Epidermal melanocyte (primary cell): Measurements from ENCODE around the gene C22orf15.

Experiments used
- DNase-seq: peaks from one replicate; pipeline ENCODE4 v3.0.0; 2011; ENCODE audit warnings: low spot score; ENCODE audit not compliant: insufficient read length

C22orf15 gene

DNA sequence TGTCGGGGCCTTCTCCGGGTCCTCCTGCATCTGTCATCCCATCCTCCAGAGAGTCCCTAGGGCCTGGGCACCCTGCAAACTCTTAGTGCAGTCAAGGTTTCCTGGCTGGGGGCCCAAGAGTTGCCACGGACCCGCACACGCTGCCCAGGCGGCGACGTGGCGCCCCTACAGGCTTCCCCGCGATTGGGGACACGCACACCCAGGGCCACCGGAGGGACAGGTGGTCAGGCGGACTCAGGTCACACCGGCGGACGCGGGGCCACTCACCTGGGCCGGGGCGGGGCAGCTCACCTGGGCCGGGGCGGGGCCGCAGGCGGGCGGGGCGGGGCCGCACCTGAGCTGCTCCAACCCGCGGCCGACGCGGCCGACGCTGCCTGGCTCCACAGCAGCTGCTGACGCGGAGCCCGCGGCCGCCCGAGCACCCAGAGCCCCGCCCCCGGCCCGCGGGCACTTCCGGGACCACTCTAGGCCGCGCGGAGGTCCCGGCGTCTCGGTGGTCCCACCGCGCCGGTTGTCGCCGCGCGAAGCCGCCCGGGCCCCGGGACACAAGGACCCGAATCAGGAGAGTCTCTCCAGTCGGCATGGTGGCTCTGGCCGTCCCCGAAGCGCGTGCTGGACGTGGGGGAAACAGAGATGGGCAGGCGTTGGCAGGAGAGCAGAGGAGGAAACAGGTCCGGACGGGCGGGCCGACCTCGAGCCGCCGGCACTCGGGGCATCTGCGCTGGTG is 11.9 kb upstream of the C22orf15 start, which contains the start of gene ZNF70:
TSS of gene ZNF70 (minus strand) at position 399 of the 727 bp plus-strand sequence. CDS start 5,972 bp downstream, outside the sequence.
- DNase-seq = peak; percentile 82

DNA sequence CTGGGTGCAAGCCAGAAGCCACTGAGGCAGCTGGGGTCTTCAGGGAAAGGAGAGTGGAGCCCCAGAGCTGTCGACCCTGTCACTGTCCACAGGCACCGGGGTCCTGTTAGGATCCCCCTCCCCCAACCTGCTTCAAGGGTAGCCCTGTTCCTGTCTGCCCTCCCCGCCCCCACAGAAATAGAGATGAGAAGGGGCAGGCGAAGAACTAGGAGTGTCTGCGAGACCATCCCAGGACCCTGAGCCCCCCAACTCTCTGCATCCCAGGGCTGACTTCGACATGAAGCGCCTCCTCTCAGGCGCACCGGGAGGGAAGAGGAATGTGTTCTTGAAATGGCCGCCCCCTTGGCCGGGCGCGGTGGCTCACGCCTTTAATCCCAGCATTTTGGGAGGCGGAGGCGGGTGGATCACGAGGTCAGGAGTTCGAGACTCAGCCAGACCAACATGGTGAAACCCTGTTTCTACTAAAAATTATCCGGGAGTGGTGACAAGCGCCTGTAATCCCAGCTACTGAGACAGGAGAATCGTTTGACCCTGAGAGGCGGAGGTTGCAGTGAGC is 11.3 kb upstream of the C22orf15 start:
- no peak for DNase-seq

DNA sequence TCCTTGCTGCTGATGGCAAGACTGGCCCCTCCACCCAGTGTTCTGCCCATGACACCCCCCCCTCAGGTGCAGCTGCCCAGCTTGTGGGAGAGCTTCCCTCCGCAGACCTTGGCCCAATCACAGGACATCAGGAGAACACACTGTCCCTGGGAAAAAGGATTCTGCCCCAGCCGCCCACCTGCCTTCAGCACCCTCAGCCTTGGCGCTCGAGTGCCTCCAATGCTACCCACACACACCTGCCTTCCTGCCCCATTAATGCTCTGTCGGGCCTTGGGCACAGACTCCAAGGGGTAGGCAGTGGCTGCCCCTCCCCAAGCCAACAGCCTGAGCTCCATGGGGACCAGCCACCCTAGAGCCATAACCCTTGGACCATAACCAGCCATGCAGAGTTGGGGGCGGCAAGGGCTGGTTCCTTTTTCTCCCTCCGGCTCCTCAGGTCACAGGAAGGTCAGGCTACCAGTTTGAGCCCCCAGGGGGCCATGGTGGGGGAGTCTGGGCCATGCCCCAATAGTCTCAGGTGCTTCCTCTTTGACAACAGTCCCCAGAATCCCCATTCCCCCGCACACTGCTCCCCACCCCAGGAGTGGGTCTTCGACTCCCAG is 10.6 kb upstream of the C22orf15 start:
- no peak for DNase-seq

DNA sequence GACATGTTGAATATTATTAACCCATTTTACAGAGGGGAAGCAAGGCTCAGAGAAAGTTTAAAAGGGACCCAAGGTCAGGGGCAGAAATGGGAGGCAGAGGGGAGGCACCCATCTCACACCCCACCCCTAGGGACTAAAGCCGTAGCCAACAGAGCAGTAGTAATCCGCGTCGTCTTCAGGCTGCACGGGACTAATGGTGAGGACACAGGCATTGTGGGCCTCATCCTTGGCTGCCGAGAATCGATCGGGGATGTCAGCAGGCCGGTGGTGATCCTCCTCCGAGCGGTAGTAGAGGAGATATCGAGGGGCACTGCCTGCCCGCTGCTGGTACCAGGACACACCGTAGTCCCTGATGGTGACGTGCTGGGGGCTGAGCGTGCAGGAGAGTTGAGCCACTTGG is 10.0 kb upstream of the C22orf15 start:
- no peak for DNase-seq

DNA sequence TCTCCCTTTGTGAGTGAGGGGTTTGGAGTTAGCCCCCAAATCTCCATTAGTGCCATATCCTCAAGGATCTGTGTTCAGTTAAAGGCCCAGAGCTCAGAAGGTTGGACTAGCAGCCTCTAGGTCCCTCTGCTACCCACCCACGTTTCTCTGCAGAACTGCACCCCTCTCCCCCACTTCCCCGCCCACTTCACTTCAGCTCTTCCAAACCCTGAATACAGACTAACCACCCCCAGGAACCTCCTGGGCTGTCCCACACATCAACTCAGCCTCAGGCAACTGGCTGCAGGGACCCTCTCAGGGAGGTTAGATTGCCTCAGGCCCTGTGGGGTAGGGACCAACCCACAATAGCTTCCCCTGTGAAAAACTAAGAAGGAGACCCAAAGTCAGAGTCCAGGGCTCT is 9.4 kb upstream of the C22orf15 start:
- no peak for DNase-seq

DNA sequence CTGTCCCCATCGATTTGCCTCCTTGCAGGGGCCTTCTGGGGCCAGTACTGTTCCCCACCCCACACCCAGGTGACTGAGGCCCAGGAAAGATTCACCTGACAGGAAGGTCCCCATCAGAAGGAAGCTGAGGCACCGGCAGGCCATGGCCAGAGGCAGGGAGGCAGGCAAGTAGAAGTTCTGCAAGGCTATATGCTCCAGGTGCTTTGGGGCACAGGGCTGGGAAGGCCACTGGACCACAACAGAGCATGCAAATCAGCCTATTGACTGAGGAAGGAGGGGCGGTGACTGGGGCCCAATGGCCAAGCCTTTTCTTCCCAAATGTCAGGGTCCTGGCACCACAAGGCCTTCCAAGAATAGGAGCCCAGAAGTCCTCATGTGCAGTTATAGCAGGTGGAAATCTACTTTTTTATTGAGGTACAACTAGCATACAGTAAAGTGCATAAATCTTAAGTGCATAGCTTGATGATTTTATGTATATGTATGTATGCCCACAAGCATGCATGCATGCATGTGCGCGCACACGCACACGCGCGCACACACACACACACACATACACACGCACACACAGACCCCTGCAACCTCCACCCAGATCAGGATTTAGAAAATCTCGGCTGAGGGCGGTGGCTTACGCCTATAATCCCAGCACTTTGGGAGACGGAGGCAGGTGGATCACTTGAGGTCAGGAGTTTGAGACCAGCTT is 8.4 kb upstream of the C22orf15 start, which contains the start of gene VPREB3:
TSS of gene VPREB3 (minus strand) at position 206 of the 700 bp plus-strand sequence. CDS start at position 144, 62 bp downstream.
- no peak for DNase-seq

DNA sequence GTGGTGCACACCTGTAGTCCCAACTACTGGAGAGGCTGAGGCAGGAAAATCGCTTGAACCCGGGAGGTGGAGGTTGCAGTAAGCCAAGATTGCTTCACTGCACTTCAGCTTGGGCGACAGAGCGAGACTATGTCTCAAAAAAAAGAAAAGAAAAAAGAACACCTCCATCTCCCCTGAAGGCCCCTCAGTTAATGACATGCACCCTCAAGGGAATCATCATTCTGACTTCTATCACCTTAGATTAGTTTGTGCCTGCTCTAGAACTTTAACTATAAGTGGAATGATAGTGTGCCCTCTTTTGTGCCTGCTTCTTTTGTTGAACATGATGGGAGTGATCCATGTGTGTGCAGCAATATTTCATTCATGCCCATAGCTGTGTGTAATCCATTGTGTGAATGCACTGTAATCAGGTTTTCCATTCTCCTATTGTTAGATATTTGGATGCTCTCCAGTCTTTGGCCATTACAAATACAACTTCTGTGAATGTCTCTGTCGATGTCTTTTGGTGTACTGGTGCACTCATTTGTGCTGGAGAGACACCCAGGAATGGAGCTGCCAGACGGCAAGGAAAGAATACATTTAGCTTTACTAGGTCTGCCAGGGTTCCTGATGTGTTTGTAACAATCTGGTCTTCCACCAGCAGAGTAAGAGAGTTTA is 7.7 kb upstream of the C22orf15 start:
- no peak for DNase-seq

DNA sequence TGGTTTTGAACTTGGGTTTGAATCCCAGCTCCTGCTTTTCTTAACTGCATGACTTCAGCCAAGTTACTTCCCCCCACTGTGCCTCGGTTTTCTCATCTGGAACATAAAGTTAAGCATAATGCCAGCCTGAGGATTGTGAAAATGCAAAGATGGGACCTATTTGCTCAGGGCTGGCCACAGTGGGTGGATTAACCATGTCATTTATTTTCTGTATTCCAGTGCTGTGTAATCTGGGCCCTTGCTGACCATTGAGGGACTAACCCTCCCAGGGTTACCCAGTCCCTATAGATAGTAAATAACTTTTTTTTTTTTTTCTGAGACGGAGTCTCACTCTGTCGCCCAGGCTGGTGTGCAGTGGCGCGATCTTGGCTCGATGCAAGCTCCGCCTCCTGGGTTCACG is 7.1 kb upstream of the C22orf15 start:
- DNase-seq = no peak

DNA sequence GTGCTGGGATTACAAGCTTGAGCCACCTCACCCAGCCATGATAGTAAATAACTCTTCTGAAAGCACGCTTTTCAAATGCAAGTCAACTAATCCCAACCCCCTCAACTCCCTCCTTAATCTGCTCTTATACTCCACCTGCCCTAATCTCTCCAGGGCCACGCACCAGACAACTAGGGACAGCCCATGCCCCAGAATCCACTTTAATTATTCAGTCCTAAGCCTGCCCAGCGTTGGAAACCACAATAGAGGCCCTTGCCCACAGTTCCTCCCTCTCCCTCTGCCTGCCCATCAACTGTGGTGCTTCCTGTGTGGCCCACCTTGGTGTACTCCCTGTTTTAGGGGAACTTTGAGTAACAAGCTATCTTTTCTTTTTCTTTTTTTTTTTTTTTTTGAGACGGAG is 5.9 kb upstream of the C22orf15 start:
- DNase-seq = no peak

DNA sequence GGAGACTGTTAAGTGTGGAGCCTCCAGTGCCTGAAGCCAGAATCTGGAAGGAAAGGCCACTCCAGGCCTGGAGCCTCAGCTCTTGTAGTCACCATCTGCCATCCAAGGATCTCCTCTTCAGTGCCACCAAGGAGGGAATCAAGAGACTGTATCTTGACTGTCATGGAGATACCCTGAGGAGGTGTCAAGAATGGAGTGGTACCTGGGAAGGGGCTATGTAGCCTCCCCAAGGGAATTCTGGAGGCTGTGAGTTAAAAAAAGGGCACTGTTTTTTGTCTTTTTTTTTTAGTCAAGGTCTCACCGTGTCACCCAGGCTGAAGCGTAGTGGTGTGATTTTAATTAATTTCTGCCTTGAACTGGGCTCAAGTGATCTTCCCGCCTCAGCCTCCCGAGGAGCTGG is 3.2 kb upstream of the C22orf15 start:
- DNase-seq = no peak

DNA sequence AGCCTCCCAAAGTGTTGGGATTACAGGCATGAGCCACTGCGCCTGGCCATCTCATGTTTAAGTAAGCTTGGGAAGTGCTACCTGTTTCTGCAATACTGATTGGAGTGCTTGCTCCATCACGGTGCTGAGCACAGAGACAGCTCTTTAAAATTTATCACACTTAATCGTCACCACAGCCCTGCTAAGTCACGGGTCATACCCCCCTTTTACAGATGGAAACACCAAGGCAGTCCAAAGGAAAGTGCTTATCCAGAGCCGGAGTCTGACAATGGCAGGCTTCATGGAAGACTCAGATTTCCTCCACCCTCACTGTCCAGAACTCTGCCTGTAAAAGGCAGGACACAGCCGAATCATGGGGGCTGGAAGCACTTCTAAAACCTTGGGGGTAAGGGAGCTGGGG is 2.7 kb upstream of the C22orf15 start:
- no peak for DNase-seq

DNA sequence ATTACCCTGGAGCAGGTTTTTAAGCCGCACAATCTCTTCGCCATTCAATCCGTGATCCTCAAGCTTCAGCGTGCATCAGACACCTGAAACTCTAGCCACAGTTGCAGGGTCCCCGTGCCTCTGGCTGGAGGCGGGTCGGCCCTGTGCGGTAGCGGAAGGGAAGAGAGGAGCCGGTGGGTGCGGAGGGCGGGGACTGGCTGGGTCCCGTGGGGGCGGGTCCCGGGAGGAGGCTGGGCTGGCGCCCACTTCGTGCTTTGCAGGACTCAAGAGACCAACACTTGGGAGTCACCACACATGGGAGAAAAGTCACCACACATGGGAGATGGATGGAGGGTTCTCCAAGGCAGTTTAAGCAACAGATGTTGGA is 772 bp downstream of the C22orf15 start:
- DNase-seq = no peak

DNA sequence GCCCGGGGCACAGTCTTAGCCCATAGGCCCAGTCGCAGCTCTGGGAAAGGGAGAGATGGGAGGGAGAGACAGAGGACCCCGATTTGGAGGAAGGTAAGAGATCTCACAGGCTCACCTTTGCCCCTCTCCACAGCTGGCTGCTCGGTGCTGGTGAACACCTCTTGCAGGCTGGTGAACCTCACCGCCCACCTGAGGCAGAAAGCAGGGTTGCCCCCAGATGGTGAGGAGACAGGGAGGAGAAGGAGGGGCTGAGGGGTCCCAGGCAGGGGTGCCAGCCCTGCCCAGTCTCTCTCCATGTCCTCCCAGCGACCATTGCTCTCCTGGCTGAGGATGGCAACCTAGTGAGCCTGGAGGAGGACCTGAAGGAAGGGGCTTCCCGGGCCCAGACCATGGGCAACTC is 1.2 kb downstream of the C22orf15 start:
- no peak for DNase-seq

DNA sequence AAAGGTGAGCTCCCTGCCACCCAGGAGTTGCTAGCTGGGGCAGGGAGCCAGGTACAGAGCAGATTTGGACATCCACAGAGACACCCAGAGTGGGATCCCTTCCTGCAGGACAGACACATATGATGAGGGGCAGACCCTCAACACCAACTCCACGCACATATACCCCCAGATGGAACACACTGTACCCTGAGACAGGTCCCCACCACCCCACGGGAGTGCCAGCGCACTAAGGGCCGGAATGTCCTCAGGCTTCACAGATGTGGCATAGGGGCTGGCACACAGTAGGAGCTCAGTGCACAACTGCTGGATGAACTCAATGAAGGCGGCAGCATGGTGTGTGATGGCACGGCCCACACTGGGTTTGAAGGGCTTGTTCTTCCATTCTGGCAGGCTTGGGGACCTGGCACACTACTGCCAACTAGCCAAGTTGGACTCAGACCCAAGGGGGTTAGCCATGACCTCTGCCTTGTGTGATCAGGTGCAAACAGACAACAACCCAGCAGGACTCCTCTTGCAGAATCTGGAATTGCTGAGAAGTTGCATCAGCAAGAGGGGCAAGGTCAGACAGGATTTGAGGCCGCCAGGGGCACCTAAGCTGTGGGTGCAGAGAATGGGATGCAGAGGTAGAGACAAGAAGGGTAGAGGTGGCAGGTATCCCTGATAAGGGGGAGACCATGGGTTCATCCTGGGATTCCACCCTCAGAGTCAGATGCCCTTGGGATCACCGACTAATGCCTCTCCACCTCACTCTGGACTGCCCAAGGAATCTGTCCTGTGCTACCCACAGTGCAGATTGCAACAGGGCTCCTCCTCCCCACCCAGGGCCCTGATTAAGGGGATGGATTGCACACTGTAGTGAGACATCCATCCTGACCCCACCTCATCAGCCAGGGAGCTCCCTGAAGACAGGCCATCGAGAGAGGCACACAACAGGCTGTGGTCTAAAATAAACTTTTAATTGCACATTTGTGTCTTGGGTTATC is 2.4 kb downstream of the C22orf15 start:
- DNase-seq = no peak

DNA sequence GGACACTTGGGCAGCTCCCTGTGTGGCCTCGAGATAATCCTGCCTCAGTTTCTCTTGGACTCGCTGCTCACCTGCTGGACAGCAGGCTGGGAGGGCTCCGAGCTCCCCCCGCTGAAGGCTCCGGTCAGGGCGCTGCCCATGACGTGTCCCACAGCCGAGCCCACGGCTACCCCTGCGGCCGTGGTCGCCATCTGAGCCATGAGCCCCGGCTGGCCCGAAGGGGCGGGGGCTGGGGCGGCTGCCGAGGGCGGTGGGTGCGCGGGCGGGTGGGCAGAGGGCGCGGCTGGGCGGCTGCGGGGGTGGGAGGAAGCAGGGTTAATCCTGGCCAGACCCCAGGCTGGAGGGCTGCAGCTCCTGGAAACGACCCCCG is 4.5 kb downstream of the C22orf15 start:
- no peak for DNase-seq

DNA sequence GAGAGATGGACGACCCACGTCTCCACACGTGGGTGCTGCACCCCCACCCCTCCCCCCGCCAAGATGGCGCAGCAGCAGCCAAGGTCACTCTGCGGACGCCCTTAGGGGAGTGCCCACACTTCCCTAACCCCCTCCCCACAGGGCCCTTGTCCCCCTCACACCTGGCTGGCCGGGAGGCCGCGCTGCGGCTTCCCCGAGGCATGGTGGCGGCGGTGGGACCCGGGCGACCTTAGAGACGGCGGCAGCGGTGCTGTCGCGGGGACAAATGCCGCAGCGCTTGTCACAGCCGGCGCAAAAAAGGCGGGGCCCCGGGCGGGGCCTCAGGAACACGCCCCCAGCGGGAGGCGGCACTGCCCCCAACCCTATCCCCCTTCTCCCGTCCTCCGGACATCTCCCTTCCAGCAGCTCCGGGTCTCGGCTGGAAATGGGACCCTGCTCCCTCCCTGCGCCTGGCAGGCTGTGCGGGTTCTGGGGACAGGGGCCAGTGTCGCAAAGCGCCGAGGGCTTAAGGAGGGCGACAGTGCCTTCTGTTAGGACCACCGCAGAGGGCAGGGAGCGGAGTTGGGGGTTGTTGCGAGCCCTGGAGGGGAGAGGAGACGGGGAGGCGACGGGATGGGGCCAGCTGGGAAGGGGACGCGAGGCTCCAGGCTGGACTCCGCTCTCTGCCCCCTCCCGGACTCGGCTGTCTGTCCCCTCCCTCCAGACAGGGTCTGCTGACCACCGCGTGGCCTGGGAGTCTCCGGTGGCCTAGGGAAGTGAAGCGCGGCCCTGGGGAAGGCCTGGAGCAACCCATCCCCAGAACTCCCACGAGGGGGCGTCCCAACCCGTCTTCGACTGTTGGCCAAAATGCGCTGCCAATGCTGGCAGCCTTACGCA is 5.1 kb downstream of the C22orf15 start, which contains the start of gene CHCHD10:
TSS of gene CHCHD10 (minus strand) at position 300 of the 876 bp plus-strand sequence. CDS start at position 202, 98 bp downstream.
- DNase-seq = peak; percentile 94

DNA sequence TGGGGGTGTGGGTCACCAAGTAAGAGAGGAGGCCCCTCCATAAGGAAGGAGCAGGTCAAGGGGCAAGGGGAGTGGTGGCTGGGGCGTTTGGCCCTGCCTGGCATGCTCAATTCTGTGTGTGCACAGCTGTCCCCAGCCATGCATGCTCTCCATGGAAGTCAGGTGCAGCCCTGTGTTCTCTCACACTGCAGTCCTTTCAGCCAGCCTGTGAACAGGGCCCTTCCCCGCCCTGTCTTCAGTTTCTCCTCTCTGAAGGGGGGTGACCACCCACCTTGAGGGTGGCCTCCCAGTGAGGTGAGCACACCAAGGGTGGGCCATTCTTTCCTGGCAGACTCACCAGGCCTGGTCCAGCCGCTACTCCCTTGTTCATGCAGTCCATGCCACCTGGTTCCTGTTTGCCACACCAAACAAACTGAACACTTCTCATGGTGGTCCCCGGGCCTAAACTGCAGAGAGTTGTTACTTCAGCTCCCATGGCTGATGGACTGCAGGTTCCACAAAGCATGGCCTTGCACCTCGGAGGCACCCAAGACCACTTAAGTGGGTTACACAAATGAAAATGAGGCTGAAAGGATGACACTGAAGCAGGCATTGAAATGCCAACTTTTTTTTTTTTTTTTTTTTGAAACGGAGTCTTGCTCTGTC is 6.7 kb downstream of the C22orf15 start:
- DNase-seq = no peak

DNA sequence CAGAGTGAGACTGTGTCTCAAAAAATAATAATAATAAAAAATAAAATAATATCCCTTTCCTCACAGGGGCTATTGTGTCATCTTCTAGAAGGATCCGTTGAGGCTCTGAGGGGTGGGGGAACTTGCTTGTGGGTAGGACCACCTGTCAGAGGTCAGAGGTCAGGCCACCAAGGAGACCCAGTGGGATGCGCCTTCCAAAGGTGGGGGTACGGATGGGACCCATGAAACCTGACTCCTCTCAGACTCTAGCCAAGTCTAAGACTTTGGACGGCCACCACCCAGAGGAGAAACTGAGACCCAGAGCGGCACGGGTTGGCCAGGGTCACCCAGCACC is 9.5 kb downstream of the C22orf15 start:
- DNase-seq = no peak
